Common myeloid progenitor, CD34-positive (primary cell): Measurements from ENCODE around the gene SNAPC5.
"Not testable (repeated sequence)": the region's sequence is repeated elsewhere in the genome, so short reads cannot be mapped to it uniquely, and the experiment has no call there.

Experiments
- CTCF ChIA-PET: fragments of 350-600 bp; sonication (Branson Sonifier 250); formaldehyde crosslinking; loops from one replicate; lab custom pipeline; 2021; ENCODE audit warnings: antibody characterized with exemption; lab: Charles Lee
- POLR2A ChIA-PET: fragments of 350-600 bp; sonication (Branson Sonifier 250); formaldehyde crosslinking; loops from one replicate; lab custom pipeline; 2021; ENCODE audit warnings: antibody characterized with exemption; lab: Charles Lee
- DNase-seq, 3 donors: peaks; one replicate each; pipeline versions ENCODE4 v3.0.0 to v3.0.0-alpha.2; 2013
- H3K27ac ChIP-seq, 2 experiments: 1 replicate in 1 of 2; 2 replicates in 1 of 2; pipeline ENCODE4 v1.7.0; 2013; ENCODE audit warnings: inconsistent platforms in 2 of 2, low read length in 2 of 2, mild to moderate bottlenecking in 2 of 2, low read depth in 1 of 2, moderate library complexity in 1 of 2; ENCODE audit not compliant: severe bottlenecking in 2 of 2, insufficient read depth in 1 of 2, poor library complexity in 1 of 2
- H3K27me3 ChIP-seq, 5 experiments: replicated peaks in 2 of 5; 1 replicate in 3 of 5; 2 replicates in 2 of 5; pipeline versions ENCODE4 v1.6.1 to v1.7.0; 2013; ENCODE audit warnings: low read length in 4 of 5, mild to moderate bottlenecking in 2 of 5, moderate library complexity in 2 of 5, inconsistent platforms in 1 of 5; ENCODE audit not compliant: insufficient read depth in 5 of 5, control insufficient read depth in 4 of 5
- H3K36me3 ChIP-seq, 4 experiments: 1 replicate in 2 of 4; 2 replicates in 2 of 4; pipeline versions ENCODE4 v1.6.1 to v1.7.0; 2013; ENCODE audit warnings: low read length in 3 of 4, control low read depth in 1 of 4, mild to moderate bottlenecking in 1 of 4; ENCODE audit not compliant: control insufficient read depth in 4 of 4, insufficient read depth in 4 of 4
- H3K4me1 ChIP-seq, 4 experiments: 1 replicate in 3 of 4; 2 replicates in 1 of 4; pipeline versions ENCODE4 v1.6.1 to v1.7.1; 2013; ENCODE audit warnings: low read length in 3 of 4, mild to moderate bottlenecking in 3 of 4, control low read depth in 1 of 4, inconsistent platforms in 1 of 4, moderate library complexity in 1 of 4; ENCODE audit not compliant: control insufficient read depth in 4 of 4, insufficient read depth in 4 of 4; ENCODE audit errors: control extremely low read depth in 1 of 4
- H3K4me3 ChIP-seq, 7 experiments: 1 replicate in 4 of 7; 2 replicates in 3 of 7; pipeline versions ENCODE4 v1.5.1 to v1.7.0; 2013; ENCODE audit warnings: mild to moderate bottlenecking in 7 of 7, low read length in 6 of 7, moderate library complexity in 6 of 7, inconsistent platforms in 2 of 7, low read depth in 2 of 7, control low read depth in 1 of 7; ENCODE audit not compliant: insufficient read depth in 4 of 7, control insufficient read depth in 1 of 7; ENCODE audit errors: extremely low read depth in 1 of 7
- H3K9me3 ChIP-seq, 5 experiments: 1 replicate in 4 of 5; 2 replicates in 1 of 5; pipeline versions ENCODE4 v1.6.1 to v1.7.1; 2013; ENCODE audit warnings: low read length in 4 of 5, mild to moderate bottlenecking in 2 of 5, inconsistent platforms in 1 of 5, low read depth in 1 of 5, moderate library complexity in 1 of 5; ENCODE audit not compliant: control insufficient read depth in 4 of 5, insufficient read depth in 2 of 5; ENCODE audit errors: control extremely low read depth in 1 of 5
- WGBS: methylation state at CpG from one replicate; pipeline ENCODE4 v1.1.5; 2013; ENCODE audit not compliant: insufficient coverage; 5-methylcytosine and 5-hydroxymethylcytosine counted together

The SNAPC5 gene

DNA sequence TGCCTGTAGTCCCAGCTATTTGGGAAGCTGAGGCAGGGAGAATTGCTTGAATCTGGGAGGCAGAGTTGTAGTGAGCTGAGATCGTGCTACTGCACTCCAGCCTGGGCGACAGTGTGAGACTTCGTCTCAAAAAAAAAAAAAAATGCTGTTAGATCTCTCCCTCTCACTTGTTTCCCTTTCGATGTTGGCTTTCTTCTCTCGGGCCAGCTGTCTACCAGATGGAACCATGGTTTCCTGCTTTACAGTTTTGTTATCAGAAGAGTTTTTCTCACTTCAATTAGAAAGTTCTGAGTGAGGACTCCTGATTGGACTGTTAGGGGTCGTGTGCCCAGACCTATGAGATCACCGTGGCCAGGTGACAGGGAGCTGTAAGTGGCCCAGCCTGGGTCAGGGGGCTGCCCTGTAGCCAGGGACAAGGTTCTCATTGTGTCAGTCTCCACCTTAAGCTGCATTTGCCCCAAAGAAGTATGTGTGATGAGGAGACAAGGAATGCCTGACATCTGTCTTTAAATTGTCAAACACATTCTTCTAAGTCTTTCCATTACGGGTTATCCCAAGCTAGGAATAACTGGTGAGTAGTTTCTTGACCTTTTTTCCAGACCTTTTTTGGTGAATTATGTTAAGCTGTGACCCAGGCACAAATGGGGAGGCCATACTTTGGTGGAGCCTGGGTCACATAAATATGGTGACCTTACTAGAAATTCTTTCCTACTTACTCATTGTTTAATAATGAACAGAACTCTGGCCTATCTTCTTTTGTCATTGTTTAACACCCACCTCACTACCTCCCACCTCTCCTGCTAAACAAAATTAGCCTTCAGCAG lies 25.2 kb downstream of the SNAPC5 start:
- peaks cover 0 to 4% (median 2%) of the 10 kb centered on the region in 4 experiments for H3K36me3 ChIP-seq
- H3K4me1 ChIP-seq, result peaks cover 0 to 8% (median 1%) of the 10 kb centered on the region in 4 experiments
- H3K27me3 ChIP-seq, result no peaks in the 10 kb centered on the region
- peak; percentile 40 to 91 (median 85) for DNase-seq
- 35% methylated on average over 6 of the region's 8 CpGs for WGBS
- POLR2A ChIA-PET, result interaction anchor here (0.5 to 0.6 kb wide), 3 partner anchors 181 to 938 kb away, joined by 3 to 5 read pairs (median 3); no protein-coding TSS in a partner anchor
- no peak overlapping the region for H3K27ac ChIP-seq
- peak overlapping the region in 2 of 7 experiments; percentile 6 to 52 for H3K4me3 ChIP-seq
- no peaks in the 10 kb centered on the region for H3K9me3 ChIP-seq
- CTCF ChIA-PET, result interaction anchor here (0.7 to 1.2 kb wide), 6 partner anchors 16 to 87 kb away, joined by 3 to 5 read pairs (median 4); no protein-coding TSS in a partner anchor

DNA sequence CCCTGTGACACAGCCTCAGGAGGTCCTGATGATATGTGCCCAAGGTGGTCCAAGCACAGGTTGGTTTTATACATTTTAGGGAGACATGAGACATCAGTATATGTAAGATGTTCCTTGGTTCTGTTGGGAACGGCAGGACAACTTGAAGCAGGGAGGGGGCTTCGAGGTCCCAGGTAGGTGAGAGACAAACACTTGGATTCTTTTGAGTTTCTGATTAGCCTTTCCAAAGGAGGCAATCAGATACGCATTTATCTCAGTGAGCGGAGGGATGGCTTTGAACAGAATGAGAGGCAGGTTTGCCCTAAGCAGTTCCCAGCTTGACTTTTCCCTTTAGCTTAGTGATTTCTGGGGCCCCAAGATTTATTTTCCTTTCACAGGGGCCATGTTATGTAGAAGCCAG lies 26.7 kb downstream of the SNAPC5 start:
- H3K27me3 ChIP-seq, H3K36me3 ChIP-seq, POLR2A ChIA-PET, H3K27ac ChIP-seq, H3K4me3 ChIP-seq, H3K9me3 ChIP-seq, DNase-seq, H3K4me1 ChIP-seq: not testable (repeated sequence)
- CTCF ChIA-PET, result interaction anchor here (0.7 to 1.6 kb wide), 5 partner anchors 14 to 292 kb away, joined by 3 to 5 read pairs (median 4); partner anchors contain the start of gene SNAPC5
- WGBS, result 98% methylated on average over 4 of the region's 4 CpGs

- H3K27me3 ChIP-seq, H3K4me1 ChIP-seq, H3K27ac ChIP-seq, H3K9me3 ChIP-seq, DNase-seq, H3K4me3 ChIP-seq, POLR2A ChIA-PET, H3K36me3 ChIP-seq: not testable (repeated sequence)
- CTCF ChIA-PET, result interaction anchor here (0.8 kb wide), 1 partner anchor 9 kb away, joined by 4 read pairs; no protein-coding TSS in a partner anchor
- 95% methylated on average over 4 of the region's 11 CpGs for WGBS
Observed at GRCh38 chr15:66467162-66468040, 30.2 kb downstream of the SNAPC5 start.

- no CpG with 5 or more reads among the region's 6 CpGs for WGBS
- POLR2A ChIA-PET, result interaction anchor here (0.6 kb wide), 1 partner anchor 92 kb away, joined by 3 read pairs; no protein-coding TSS in a partner anchor
Observed at GRCh38 chr15:66465294-66465693, 32.3 kb downstream of the SNAPC5 start.

GRCh38 chr15:66462627-66463026 lies 34.9 kb downstream of the SNAPC5 start:
- H3K27ac ChIP-seq, result no peak overlapping the region
- POLR2A ChIA-PET, result no interaction called here
- H3K4me3 ChIP-seq, result no peak overlapping the region
- no peaks in the 10 kb centered on the region for H3K9me3 ChIP-seq
- peaks cover 0 to 8% (median 3%) of the 10 kb centered on the region in 4 experiments for H3K36me3 ChIP-seq
- no peak for DNase-seq
- no peaks in the 10 kb centered on the region for H3K27me3 ChIP-seq
- 100% methylated on average over 4 of the region's 4 CpGs for WGBS
- H3K4me1 ChIP-seq, result no peaks in the 10 kb centered on the region
- CTCF ChIA-PET, result no interaction called here

More at GRCh38 chr15:66465294-66465693, 32.3 kb downstream of the SNAPC5 start:
- H3K27me3 ChIP-seq, CTCF ChIA-PET, H3K4me1 ChIP-seq, H3K9me3 ChIP-seq, H3K4me3 ChIP-seq, H3K36me3 ChIP-seq, DNase-seq, H3K27ac ChIP-seq: not testable (repeated sequence)

- CTCF ChIA-PET, result no interaction called here
- WGBS, result 100% methylated on average over 1 of the region's 2 CpGs
- Histone ChIP-seq H3K27me3 (no peaks in the 10 kb centered on the region), H3K4me3 (no peak overlapping the region), H3K9me3 (no peaks in the 10 kb centered on the region), H3K27ac (no peak overlapping the region), H3K36me3 (peaks cover 0 to 8% (median 3%) of the 10 kb centered on the region in 4 experiments), H3K4me1 (no peaks in the 10 kb centered on the region)
- DNase-seq, result no peak
- POLR2A ChIA-PET, result no interaction called here
Observed at GRCh38 chr15:66461917-66462316, 35.6 kb downstream of the SNAPC5 start.
